Stimulated activated CD4-positive, alpha-beta T cell treated with anti-CD3 and anti-CD28 coated beads, Interleukin-15, amount 100 ng/mL, for 24 hours (primary cell): ENCODE data around the gene NAA38.
"Not testable (repeated sequence)": the region's sequence is repeated elsewhere in the genome, so short reads cannot be mapped to it uniquely, and the experiment has no call there.

Experiments
- DNase-seq: peaks from one replicate; pipeline ENCODE4 v3.0.0-alpha.2; 2020

Gene NAA38

GRCh38 chr17:7881276-7882054 is 24.1 kb upstream of the NAA38 start:
- no peak for DNase-seq

- no peak for DNase-seq
Measured at GRCh38 chr17:7880076-7880868, 22.9 kb upstream of the NAA38 start.

GRCh38 chr17:7878234-7878633 is 20.9 kb upstream of the NAA38 start:
- DNase-seq: no peak

GRCh38 chr17:7875804-7876370 is 18.5 kb upstream of the NAA38 start:
- no peak for DNase-seq

- DNase-seq: no peak
Measured at GRCh38 chr17:7873051-7873450, 15.7 kb upstream of the NAA38 start.

GRCh38 chr17:7867881-7868329 is 10.5 kb upstream of the NAA38 start:
- DNase-seq: no peak

- DNase-seq: no peak
Measured at GRCh38 chr17:7864995-7865650, 7.8 kb upstream of the NAA38 start.

GRCh38 chr17:7864384-7864783 is 7.0 kb upstream of the NAA38 start:
- DNase-seq: not testable (repeated sequence)

GRCh38 chr17:7862692-7863437 is 5.5 kb upstream of the NAA38 start:
- DNase-seq: peak; percentile 46

GRCh38 chr17:7859028-7859427 is 1.7 kb upstream of the NAA38 start:
- no peak for DNase-seq

- DNase-seq: peak; percentile 63
Measured at GRCh38 chr17:7858522-7858810, 1.1 kb upstream of the NAA38 start.

- peak; percentile 91 for DNase-seq
Measured at GRCh38 chr17:7857713-7858521, 558 bp upstream of the NAA38 start, which contains the start of gene CYB5D1. Gene CYB5D1, plus strand, starts transcription at chr17:7858003. Its CDS starts 132 bp downstream, at chr17:7858135.

GRCh38 chr17:7856011-7856810 is 1.1 kb downstream of the NAA38 start:
- DNase-seq: peak; percentile 57

- peak; percentile 29 for DNase-seq
Measured at GRCh38 chr17:7855660-7856010, 1.7 kb downstream of the NAA38 start.

- peak; percentile 21 for DNase-seq
Measured at GRCh38 chr17:7854851-7855659, 2.3 kb downstream of the NAA38 start, which contains the start of gene TMEM88. Gene TMEM88, plus strand, starts transcription at chr17:7855066. Its CDS starts 9 bp downstream, at chr17:7855075.

- DNase-seq: peak; percentile 8
Measured at GRCh38 chr17:7854078-7854777, 3.1 kb downstream of the NAA38 start.

- DNase-seq: peak; percentile 25
Measured at GRCh38 chr17:7853691-7854038, 3.7 kb downstream of the NAA38 start.

GRCh38 chr17:7852919-7853690 is 4.3 kb downstream of the NAA38 start:
- DNase-seq: peak; percentile 11
